Erythroblast (primary cell): ENCODE data around the gene SMOC2.

Experiments used
- GATA1 ChIP-seq: IDR thresholded peaks from 2 replicates; pipeline ENCODE4 v1.6.1; 2011; ENCODE audit warnings: low read depth, mild to moderate bottlenecking, control low read depth, low read length, moderate library complexity
- POLR2A ChIP-seq: IDR thresholded peaks from 2 replicates; pipeline ENCODE4 v1.6.1; 2011; ENCODE audit warnings: mild to moderate bottlenecking, low read length

- TF ChIP-seq POLR2A (no peak), GATA1 (no peak)
Measured at GRCh38 chr6:168611691-168612090, 170.7 kb downstream of the SMOC2 start.
